ENCODE results near the gene MYOF. TPM values are rescaled to one million over a fixed set of nuclear protein-coding genes. Genes with fewer than 3 reads are reported as not detected.

MYOF gene
- total RNA-seq, 1 donor from 2014 or later = 132 TPM

GRCh38 chr10:93346694-93347093 lies 135.4 kb downstream of the MYOF start:
- H3K4me1 ChIP-seq = no peaks in the 10 kb centered on the region
- H3K36me3 ChIP-seq = peaks cover 87% of the 10 kb centered on the region
- H3K27me3 ChIP-seq = no peaks in the 10 kb centered on the region
- no peak overlapping the region for H3K4me3 ChIP-seq
- DNase-seq (no peak), ATAC-seq (peak; percentile 74)
- H3K27ac ChIP-seq = no peak overlapping the region
- intact Hi-C loops (cut with DNase I) = no loop called here
- TF ChIP-seq CTCF (IDR thresholded peaks at IDR 0.05) = no peak
- H3K9me3 ChIP-seq = no peaks in the 10 kb centered on the region

DNA sequence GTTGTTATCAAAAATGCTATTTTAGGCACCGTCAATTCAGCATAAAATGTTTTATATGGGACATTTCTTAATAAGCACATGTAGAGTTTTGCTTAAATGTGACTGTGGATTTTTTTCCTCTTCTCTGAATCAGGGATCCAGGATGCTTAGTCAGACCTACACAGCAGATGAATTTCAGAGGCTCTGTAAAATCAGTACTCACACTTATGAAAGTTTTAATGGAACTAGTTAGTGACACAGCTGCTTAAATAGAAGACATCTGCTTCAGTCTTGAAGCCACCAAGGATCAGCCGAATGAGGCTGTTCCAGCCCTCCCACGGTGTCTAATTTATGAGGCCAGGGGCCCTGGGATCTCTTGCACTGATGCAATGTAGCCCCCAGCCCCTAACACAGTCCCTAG lies 136.0 kb downstream of the MYOF start:
- DNase-seq (no peak), ATAC-seq (no peak)
- Histone ChIP-seq H3K9me3 (no peaks in the 10 kb centered on the region), H3K27ac (no peak overlapping the region), H3K4me1 (no peaks in the 10 kb centered on the region), H3K4me3 (no peak overlapping the region), H3K36me3 (peaks cover 87% of the 10 kb centered on the region), H3K27me3 (no peaks in the 10 kb centered on the region)
- intact Hi-C loops (cut with DNase I) = no loop called here
- no peak for TF ChIP-seq CTCF (IDR thresholded peaks at IDR 0.05)

GRCh38 chr10:93344691-93345090 lies 137.4 kb downstream of the MYOF start:
- no peaks in the 10 kb centered on the region for H3K4me1 ChIP-seq
- H3K27me3 ChIP-seq = no peaks in the 10 kb centered on the region
- ATAC-seq (no peak), DNase-seq (no peak)
- no peak overlapping the region for H3K4me3 ChIP-seq
- no peak for TF ChIP-seq CTCF (IDR thresholded peaks at IDR 0.05)
- H3K27ac ChIP-seq = no peak overlapping the region
- peaks cover 87% of the 10 kb centered on the region for H3K36me3 ChIP-seq
- no peaks in the 10 kb centered on the region for H3K9me3 ChIP-seq
- intact Hi-C loops (cut with DNase I) = no loop called here

DNA sequence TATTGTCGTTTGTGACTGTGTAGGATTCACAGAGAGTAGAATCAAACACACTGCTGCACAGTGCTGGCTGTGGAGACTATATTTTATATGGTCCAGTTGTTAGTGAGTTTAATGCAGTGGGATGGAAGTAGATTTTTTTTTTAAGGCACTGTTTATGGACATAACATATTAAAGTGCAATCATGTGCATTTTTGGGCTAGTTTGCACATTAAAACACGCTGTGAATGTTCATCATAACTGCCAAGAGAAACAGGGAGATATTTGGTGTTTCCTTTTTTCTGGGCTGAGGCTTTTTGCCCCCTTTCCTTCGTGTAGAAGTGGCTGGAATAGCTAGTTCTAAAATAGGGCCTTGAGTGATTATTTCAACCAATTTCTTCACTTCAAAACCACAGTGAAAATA lies 139.2 kb downstream of the MYOF start:
- no peaks in the 10 kb centered on the region for H3K9me3 ChIP-seq
- no peaks in the 10 kb centered on the region for H3K4me1 ChIP-seq
- peaks cover 82% of the 10 kb centered on the region for H3K36me3 ChIP-seq
- intact Hi-C loops (cut with DNase I) = no loop called here
- no peak overlapping the region for H3K27ac ChIP-seq
- no peak for TF ChIP-seq CTCF (IDR thresholded peaks at IDR 0.05)
- DNase-seq = no peak
- H3K4me3 ChIP-seq = no peak overlapping the region
- no peak for ATAC-seq
- no peaks in the 10 kb centered on the region for H3K27me3 ChIP-seq

GRCh38 chr10:93342366-93342765 lies 139.8 kb downstream of the MYOF start:
- intact Hi-C loops (cut with DNase I) = no loop called here

More at GRCh38 chr10:93342366-93342765, 139.8 kb downstream of the MYOF start:
- no peak overlapping the region for H3K4me3 ChIP-seq
- no peak for TF ChIP-seq CTCF (IDR thresholded peaks at IDR 0.05)
- H3K36me3 ChIP-seq = peaks cover 82% of the 10 kb centered on the region
- DNase-seq (no peak), ATAC-seq (no peak)
- H3K27me3 ChIP-seq = no peaks in the 10 kb centered on the region
- no peaks in the 10 kb centered on the region for H3K9me3 ChIP-seq
- H3K4me1 ChIP-seq = no peaks in the 10 kb centered on the region
- H3K27ac ChIP-seq = no peak overlapping the region

All from upper lobe of right lung (tissue), 1 donor.